Stimulated activated naive CD4-positive, alpha-beta T cell treated with Interleukin-2 at 50 U/mL for 16 hours (primary cell): ENCODE measurements around the gene BABAM2.
"Not testable (repeated sequence)": the region's sequence is repeated elsewhere in the genome, so short reads cannot be mapped to it uniquely, and the experiment has no call there.

Source experiments
- DNase-seq: peaks from one replicate; lab custom pipeline; 2025; lab: John Stamatoyannopoulos, UW

Gene BABAM2

DNA sequence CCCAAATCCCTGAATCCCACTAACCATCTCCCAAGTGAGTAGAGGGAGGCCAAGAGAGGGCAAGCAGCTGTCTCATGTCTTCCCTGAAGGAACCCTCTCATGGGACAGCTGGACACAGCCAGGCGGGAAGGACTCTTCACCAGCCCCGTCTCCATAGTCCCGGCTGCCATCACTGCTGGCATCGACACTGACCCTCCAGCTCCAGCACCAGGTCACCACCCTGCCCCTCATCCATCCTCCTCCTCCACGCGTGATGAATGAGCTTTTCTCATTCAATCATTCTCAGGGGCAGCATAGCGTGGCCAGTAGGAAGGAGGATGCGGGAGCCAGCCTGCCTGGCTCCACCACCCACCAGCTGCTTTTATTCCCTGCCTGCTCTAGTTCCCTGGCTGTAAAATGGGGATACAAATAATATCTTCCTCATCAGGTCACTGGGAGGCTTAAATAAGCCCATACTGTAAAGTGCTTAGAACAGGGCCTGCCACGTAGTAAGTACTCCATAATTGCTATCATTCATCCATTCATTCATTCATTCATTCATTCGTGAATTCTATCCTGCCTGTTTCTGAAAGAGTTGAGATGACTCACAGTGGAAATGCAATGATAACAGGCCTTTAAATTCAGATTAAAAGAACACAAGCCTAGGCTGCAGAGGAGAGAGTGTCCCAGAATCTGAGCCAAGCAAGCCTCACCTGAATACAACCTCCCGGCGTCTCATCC, 471.6 kb downstream of the BABAM2 start:
- no peak for DNase-seq

DNA sequence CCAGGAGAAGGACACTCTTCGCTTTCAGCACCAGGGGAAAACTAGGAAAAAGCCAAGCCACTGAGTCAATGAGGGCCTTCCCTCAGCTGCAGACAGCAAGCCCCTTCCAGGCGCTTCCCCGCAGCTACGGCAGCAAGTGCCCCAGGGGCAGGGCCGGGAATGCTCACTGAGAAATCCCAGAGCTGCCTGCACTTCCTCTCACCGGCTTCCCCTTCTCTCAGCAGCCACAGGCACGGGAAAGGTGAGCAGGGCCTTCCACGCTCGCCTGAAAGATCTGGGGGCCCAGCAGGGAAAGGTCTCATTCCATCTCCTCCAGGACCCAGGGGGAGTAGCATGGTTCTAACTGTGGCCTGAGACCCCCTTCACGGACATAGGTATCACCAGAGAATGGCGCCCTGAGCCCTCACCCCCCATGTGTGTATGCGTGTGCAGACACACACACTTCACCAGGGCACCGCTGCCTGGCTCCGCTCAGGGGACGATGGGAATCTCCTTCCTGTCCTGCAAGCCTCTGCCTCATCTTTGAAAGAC, 472.5 kb downstream of the BABAM2 start:
- no peak for DNase-seq

GRCh38 chr2:28363686-28364280, 473.3 kb downstream of the BABAM2 start:
- no peak for DNase-seq

- no peak for DNase-seq
These were observed 474.1 kb downstream of the BABAM2 start for GRCh38 chr2:28364610-28365009.

- no peak for DNase-seq
These were observed 474.6 kb downstream of the BABAM2 start for GRCh38 chr2:28365158-28365557.

GRCh38 chr2:28366149-28366495, 475.6 kb downstream of the BABAM2 start:
- no peak for DNase-seq

DNA sequence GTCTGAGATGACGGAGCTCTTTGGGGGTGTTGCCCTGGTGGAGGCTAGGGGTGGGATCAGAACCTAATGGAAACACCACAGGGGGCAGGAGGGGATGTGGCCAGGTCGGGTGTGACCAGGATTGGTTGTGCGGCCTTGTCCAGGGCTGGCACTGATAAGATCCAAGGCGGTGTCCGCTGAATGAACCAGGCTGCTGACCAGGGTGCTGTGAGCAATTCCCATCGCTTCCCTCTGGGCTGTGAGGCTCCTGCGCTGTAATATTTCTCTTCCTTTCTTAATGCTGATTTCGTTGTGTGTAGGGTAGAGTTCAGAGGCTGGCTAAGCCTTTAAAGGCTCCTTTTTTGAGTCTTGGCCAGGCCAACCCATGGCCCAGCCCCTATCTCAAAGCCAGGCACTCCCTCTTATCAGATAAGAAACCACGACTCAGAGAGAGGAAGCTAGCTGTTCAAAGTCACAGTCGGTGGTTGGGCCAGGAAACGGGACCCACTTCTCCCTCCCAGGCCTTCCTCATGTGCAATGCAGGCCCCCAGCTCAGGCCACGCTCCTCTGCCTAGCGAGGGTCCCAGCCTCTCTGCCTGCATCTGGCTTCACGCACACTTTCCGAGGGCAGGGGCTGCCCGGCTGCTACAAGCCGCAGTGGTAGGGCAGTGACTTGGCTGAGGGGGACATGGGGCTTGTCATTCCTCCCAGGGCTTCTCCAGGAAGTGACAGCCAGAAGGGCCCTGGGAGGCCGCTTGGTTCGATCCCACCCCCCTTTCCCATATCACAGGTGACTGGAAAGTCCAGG, 476.2 kb downstream of the BABAM2 start:
- peak; percentile 41 for DNase-seq

DNA sequence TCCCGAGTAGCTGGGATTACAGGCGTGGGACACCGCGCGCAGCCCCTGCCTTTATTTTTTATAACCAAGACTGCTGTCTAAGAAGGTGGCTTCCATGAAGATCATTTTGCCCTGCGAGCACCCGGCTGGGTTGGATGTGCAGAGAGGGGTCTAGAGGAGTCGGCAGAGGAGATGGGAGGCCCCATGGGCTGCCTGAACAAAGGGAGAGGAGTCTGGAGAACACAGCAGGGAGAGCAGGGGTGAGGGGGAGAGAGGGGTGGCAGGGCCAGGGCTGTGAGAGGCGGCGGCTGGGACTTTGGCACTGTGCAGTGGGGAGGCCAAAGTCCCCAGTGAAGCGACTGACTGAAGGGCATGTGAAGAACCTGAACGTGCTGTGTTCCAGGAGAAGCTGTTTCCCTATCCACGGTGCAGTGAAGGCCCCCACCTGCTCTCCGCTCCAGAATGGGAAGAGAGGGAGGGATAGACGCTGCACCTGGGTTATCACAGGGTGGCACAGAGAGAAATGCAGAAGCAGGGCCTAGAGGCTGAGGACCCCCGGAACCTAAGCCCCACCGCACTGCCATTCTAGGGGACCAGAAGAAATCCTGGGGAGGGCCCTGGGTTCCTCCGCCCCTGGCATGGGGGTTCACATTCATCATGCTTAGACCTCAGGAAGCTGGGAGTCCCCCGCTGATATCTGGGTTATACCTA, 477.3 kb downstream of the BABAM2 start:
- no peak for DNase-seq

DNA sequence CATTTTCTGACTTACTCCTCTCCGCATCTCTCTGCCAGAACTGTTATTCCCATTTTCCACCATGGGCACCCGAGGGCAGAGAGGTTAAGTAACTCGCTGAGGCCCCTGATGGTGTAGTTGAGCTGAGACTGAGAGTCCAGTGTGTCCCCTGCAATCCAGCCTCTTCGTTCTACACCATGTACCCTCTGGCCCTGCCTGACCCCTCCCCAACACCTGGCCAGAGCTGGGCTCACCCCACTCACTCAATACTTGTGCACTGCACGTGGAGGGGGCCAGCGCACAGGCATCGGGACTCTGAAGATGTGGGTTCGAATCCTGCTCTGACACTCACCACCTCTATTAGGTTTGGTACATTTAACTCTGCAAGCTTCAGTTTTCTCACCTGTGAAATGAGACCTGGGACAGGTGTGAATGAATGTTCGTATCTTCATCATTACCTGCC, 477.8 kb downstream of the BABAM2 start:
- no peak for DNase-seq

DNA sequence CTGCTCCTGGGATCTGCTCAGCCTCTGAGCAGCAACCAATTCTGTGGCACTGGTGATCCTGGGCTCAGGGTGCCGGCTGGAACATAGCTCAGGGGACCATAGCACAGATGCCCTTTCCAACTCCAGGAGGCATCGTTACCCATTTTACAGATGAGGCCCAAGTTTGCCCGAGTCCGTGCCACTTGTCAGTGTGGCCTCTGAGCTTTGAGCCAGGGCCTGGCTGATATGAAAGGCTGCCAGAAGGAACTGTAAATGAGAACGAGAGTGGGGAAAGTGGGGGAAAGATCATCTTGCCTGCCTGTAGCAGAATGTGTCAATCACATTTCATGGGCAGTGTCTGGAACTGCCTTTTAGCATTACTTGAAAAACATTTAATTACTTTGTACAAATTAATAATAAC, 478.8 kb downstream of the BABAM2 start:
- no peak for DNase-seq

- DNase-seq = no peak
These were observed 479.8 kb downstream of the BABAM2 start for GRCh38 chr2:28370354-28370753.

DNA sequence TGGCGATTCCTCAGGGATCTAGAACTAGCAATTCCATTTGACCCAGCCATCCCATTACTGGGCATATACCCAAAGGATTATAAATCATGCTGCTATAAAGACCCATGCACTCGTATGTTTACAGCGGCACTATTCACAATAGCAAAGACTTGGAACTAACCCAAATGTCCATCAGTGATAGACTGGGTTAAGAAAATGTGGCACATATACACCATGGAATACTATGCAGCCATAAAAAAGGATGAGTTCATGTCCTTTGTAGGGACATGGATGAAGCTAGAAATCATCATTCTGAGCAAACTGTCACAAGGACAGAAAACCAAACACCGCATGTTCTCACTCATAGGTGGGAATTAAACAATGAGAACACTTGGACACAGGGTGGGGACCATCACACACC, 481.2 kb downstream of the BABAM2 start:
- not testable (repeated sequence) for DNase-seq

GRCh38 chr2:28373854-28374253, 483.3 kb downstream of the BABAM2 start:
- DNase-seq = no peak

DNA sequence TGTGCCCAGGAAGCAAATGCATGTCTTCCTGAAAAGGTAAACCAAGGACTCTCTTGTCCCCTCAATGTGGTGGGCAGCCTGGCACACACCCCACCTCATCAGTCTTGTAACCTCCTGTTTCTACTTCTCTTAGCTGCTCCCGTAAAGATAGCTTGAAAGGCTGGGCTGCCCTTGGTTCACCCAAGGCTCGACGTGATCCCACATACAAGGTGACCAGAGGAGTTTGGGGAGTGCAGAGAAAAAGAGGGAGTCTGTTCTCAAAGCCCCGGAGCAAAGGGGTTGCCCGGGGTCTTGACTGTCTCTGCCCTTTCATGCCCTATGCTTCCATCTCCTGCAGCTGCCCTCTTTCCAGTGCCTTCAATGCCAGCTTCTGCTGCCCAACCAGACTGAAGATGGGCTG, 483.8 kb downstream of the BABAM2 start:
- no peak for DNase-seq

- DNase-seq = no peak
These were observed 484.7 kb downstream of the BABAM2 start for GRCh38 chr2:28375236-28375635.

DNA sequence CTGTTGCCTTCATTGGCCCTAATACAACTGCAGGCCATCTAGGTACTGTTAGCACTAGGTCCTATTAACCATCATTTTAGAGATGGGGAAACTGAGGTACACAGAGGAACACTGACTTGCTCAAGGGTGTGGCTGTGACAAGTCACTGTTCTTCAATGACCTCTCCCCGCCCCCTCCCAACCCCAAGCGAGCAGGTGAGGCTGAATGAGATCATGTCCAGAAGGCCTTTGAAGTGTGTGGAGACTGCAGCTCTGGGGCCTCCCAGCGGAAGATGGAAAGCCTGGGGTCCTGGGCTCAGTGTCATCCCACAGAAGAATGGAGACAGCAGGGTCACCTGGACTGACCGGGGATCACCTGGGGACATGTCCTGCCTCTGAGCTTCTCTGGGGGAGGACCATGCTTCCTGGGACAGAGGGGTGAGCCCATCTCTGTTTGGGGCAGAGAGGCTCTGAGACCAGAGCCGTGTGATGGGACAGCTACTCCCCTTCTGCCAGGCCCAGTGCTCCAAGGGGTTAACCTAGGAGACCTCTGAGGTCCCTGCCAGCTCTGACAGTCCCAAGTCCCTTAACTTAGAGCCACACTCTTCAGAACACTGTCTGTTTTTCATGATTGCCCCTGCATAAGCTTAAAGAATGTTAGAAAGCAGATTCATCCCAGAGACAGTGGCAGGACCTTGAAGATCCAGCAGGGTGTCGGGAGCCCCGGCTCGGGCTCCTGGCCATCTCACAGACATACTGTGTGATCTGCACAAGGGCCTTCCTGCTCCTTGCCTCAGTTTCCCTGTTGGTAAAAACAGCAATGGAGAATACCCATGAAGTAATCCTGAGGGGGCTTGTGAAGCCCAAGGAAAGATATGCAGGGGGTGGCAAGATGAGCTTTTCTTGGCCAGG, 485.5 kb downstream of the BABAM2 start:
- DNase-seq = no peak

DNA sequence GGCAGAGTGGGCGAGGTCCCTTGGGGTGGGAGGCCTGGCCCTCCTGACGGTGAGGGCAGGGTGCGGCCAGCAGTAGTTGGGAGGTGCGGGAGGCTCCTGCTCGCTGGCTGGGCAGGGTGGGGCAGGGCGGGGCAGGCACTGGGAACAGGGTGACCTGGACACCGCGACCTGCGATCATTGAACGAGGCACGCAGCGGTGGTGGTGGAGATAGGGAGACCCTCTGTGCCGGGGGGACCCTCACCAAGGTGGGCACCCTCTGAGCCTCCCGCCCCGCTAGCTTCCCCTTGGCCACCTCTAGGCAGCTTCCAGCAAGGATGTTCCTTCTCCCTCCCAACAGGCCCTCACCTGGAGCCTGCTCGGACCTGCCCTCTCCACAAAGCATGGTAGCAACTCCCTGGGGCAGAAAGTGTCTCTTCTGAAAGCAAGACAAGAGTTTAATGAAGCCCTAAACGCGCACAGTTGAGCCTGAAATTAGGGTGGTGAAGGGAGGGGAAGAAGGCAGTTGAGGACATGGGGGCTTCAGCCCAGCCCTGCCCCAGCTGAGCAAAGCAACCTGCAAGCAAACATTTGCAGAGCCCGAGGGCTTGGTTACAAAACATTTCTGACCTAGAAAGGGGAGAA, 486.8 kb downstream of the BABAM2 start:
- no peak for DNase-seq

- no peak for DNase-seq
These were observed 487.6 kb downstream of the BABAM2 start for GRCh38 chr2:28377984-28378678.

GRCh38 chr2:28378679-28379584, 488.4 kb downstream of the BABAM2 start:
- DNase-seq = no peak
